ENCODE data around the gene H1-8. TPM values are rescaled to one million over a fixed set of nuclear protein-coding genes. Genes with fewer than 3 reads are reported as not detected.

The H1-8 gene
- polyA plus RNA-seq, 1 experiment = not detected

GRCh38 chr3:129587566-129588210 is 44.7 kb downstream of the H1-8 start:
- H3K27ac ChIP-seq (ENCODE audit: low read depth, low read length) = no peak overlapping the region
- H3K4me3 ChIP-seq (ENCODE audit: low read depth, low read length) = no peak overlapping the region
- POLR2A ChIA-PET = no interaction called here
- no peaks in the 10 kb centered on the region; the same call in 1 of the 2 replicates for H3K9me3 ChIP-seq (ENCODE audit: control insufficient read depth, insufficient read depth, low read length)
- no peak for TF ChIP-seq CTCF (IDR thresholded peaks at IDR 0.05; ENCODE audit: low read depth, low read length)
- CTCF ChIA-PET = no interaction called here
- DNase-seq (ENCODE audit: low read depth, low spot score) = no peak
- H3K27me3 ChIP-seq (ENCODE audit: control insufficient read depth, insufficient read depth, low read length) = no peaks in the 10 kb centered on the region

GRCh38 chr3:129590215-129590614 is 47.2 kb downstream of the H1-8 start:
- Histone ChIP-seq H3K9me3 (ENCODE audit: control insufficient read depth, insufficient read depth, low read length) (no peaks in the 10 kb centered on the region; the same call in 1 of the 2 replicates), H3K4me3 (ENCODE audit: low read depth, low read length) (no peak overlapping the region), H3K27ac (ENCODE audit: low read depth, low read length) (no peak overlapping the region), H3K27me3 (ENCODE audit: control insufficient read depth, insufficient read depth, low read length) (no peaks in the 10 kb centered on the region)
- TF ChIP-seq CTCF (IDR thresholded peaks at IDR 0.05; ENCODE audit: low read depth, low read length) = no peak
- CTCF ChIA-PET = interaction anchor here (1.5 kb wide), 1 partner anchor 14 kb away, joined by 3 read pairs; no protein-coding TSS in a partner anchor
- no peak for DNase-seq (ENCODE audit: low read depth, low spot score)
- POLR2A ChIA-PET = no interaction called here

GRCh38 chr3:129591932-129592331 is 49.0 kb downstream of the H1-8 start:
- ChIA-PET POLR2A (no interaction called here), CTCF (no interaction called here)
- Histone ChIP-seq H3K27ac (ENCODE audit: low read depth, low read length) (no peak overlapping the region), H3K9me3 (ENCODE audit: control insufficient read depth, insufficient read depth, low read length) (no peaks in the 10 kb centered on the region; the same call in 1 of the 2 replicates), H3K4me3 (ENCODE audit: low read depth, low read length) (no peak overlapping the region), H3K27me3 (ENCODE audit: control insufficient read depth, insufficient read depth, low read length) (no peaks in the 10 kb centered on the region)
- DNase-seq (ENCODE audit: low read depth, low spot score) = no peak
- no peak for TF ChIP-seq CTCF (IDR thresholded peaks at IDR 0.05; ENCODE audit: low read depth, low read length)

GRCh38 chr3:129592381-129593131 is 49.6 kb downstream of the H1-8 start:
- no peak for TF ChIP-seq CTCF (IDR thresholded peaks at IDR 0.05; ENCODE audit: low read depth, low read length)
- no peaks in the 10 kb centered on the region; the same call in 1 of the 2 replicates for H3K9me3 ChIP-seq (ENCODE audit: control insufficient read depth, insufficient read depth, low read length)
- CTCF ChIA-PET = interaction anchor here (1.6 kb wide), 1 partner anchor 102 kb away, joined by 7 read pairs; no protein-coding TSS in a partner anchor
- no peaks in the 10 kb centered on the region for H3K27me3 ChIP-seq (ENCODE audit: control insufficient read depth, insufficient read depth, low read length)
- DNase-seq (ENCODE audit: low read depth, low spot score) = no peak
- H3K27ac ChIP-seq (ENCODE audit: low read depth, low read length) = peak overlapping the region; percentile 21
- POLR2A ChIA-PET = no interaction called here
- H3K4me3 ChIP-seq (ENCODE audit: low read depth, low read length) = no peak overlapping the region

- no peaks in the 10 kb centered on the region for H3K27me3 ChIP-seq (ENCODE audit: control insufficient read depth, insufficient read depth, low read length)
- H3K27ac ChIP-seq (ENCODE audit: low read depth, low read length) = peak overlapping the region; percentile 21
- ChIA-PET POLR2A (no interaction called here), CTCF (interaction anchor here (1.6 kb wide), 1 partner anchor 103 kb away, joined by 7 read pairs; no protein-coding TSS in a partner anchor)
- H3K4me3 ChIP-seq (ENCODE audit: low read depth, low read length) = no peak overlapping the region
- TF ChIP-seq CTCF (IDR thresholded peaks at IDR 0.05; ENCODE audit: low read depth, low read length) = no peak
- no peaks in the 10 kb centered on the region; the same call in 1 of the 2 replicates for H3K9me3 ChIP-seq (ENCODE audit: control insufficient read depth, insufficient read depth, low read length)
- DNase-seq (ENCODE audit: low read depth, low spot score) = no peak
Measured at GRCh38 chr3:129593230-129593594, 50.2 kb downstream of the H1-8 start.
